ENCODE data around the gene MRPL30. TPM values are rescaled to one million over a fixed set of nuclear protein-coding genes. Genes with fewer than 3 reads are reported as not detected.

MRPL30 gene
- total RNA-seq, 2 experiments from 2014 or later = 21.1 to 22.2 TPM

Other genes starting within 250 kb of the MRPL30 start
- under 1 TPM; 0.18 to 0.20 TPM for gene CRACDL, start 245.0 kb upstream of the MRPL30 start, total RNA-seq
- under 1 TPM; 0.18 to 0.35 TPM for gene C2orf15, start 39.5 kb upstream of the MRPL30 start, total RNA-seq
- gene TSGA10, start 26.2 kb upstream of the MRPL30 start, total RNA-seq = 1 to 10 TPM; 3.7 to 5.4 TPM
- 1 to 10 TPM; 6.7 to 7.3 TPM for gene LIPT1, start 26.2 kb upstream of the MRPL30 start, total RNA-seq
- 10 to 100 TPM; 63.3 to 67.3 TPM for gene MITD1, start 126 bp upstream of the MRPL30 start, total RNA-seq
- not detected for gene LYG2, start 74.5 kb downstream of the MRPL30 start, total RNA-seq
- gene LYG1, start 120.0 kb downstream of the MRPL30 start, total RNA-seq = 1 to 10 TPM in 1 of 2 experiments, under 1 TPM in 1; 0.88 to 1.2 TPM
- gene TXNDC9, start 155.1 kb downstream of the MRPL30 start, total RNA-seq = 10 to 100 TPM; 29.9 to 34.2 TPM
- 10 to 100 TPM; 37.3 to 38.3 TPM for gene EIF5B, start 156.2 kb downstream of the MRPL30 start, total RNA-seq

Data from activated CD4-positive, alpha-beta memory T cell treated with anti-CD3 and anti-CD28 coated beads, Interleukin-2, amount 10 ng/mL, durations not matched to agents 7 days and 5 days (primary cell).